IPS-NIHi7 (cell line): Measurements from ENCODE around the gene PRORP.
"Not testable (repeated sequence)": the region's sequence is repeated elsewhere in the genome, so short reads cannot be mapped to it uniquely, and the experiment has no call there.

Experiments
- DNase-seq: peaks from one replicate; pipeline ENCODE4 v3.0.0; 2012; ENCODE audit warnings: mixed read lengths; ENCODE audit errors: extremely low spot score

PRORP gene

DNA sequence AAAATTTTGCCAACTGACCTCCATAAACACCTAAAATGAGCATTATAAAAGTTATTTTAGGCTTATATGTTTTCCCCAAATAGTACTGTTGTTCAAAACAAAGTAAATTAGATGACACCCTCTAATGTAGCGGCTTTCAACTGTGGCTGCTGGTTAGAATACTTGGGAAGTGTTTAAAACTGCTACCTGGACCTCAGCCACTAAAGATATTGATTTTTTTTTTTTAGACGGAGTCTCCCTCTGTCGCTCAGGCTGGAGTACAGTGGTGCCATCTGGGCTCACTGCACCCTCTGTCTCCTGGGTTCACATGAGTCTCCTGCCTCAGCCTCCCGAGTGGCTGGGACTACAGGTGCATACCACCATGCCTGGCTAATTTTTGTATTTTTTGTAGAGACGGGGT is 16.2 kb downstream of the PRORP start:
- no peak for DNase-seq

DNA sequence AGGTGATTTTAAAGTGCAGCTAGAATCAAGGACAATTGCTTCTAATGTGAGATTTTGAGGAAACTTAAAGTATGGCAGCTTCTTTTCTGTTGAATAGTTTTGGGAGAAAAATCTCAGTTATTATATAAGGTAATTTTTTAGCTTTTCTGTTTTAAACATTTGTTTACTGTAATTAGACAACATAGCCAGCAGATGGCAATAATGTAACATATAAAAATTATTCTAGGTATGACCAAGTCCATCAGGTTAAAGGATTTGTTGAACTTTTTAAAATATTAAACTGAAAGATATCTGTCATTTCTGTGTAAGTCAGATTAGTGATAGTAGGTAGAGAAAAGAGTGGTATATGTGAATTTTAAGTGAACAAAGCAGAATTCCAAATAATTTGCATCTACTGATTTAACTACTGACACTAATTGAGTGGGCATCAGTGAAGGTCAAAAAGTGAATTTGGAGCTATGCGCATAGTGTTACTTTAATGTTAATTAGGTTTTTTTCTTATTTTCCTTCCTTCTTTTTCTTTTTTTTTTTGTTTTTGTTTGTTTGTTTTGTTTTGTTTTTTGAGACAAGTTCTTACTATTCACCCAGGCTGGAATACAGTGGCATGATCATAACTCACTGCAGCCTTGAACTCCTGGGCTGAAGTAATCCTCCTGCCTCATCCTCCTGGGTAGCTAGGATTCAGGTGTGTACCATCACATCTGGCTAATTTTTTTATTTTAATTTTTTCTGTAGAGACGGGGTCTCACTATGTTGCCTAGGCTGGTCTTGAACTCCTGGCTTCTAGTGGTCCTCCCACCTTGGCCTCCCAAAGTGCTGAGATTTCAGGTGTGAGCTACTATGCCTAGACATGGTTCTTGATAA is 18.6 kb downstream of the PRORP start:
- DNase-seq, result no peak

DNA sequence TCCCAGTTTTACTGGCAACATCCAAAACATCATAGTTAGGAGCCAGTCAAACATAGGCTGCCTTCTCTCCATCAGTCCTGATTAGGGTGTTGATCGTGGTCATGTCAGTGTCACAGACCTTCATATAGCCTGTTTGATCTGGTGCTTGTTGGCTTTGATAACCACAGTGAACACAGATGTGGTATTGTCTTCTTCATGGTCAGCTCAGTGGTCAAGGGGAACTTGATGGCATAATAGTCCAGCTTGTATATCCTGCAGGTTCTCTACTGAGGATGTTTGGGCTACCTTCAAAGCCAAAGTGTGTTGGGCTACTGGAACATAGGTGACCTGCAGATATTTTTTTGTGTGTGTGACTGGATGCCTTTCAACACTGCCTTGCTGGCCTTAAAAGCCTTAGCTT is 21.7 kb downstream of the PRORP start:
- DNase-seq, result no peak

DNA sequence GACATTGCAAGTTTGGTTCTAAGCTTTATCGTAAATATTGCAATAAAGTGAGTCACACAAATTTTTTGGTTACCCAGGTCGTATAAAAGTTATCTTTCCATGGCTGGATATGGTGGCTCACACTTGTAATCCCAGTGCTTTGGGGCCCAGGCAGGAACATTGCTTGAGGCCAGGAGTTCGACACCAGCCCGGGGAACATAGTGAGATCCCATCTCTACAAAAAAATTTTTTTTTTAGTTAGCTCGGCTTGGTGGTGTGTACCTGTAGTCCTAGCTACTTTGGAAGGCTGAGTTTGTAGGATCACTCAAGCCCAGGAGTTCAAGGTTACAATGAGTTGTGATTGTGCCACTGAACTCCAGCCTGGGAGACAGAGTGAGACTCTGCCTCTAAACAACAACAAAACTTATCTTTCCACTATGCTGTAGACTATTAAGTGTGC is 24.4 kb downstream of the PRORP start:
- no peak for DNase-seq

DNA sequence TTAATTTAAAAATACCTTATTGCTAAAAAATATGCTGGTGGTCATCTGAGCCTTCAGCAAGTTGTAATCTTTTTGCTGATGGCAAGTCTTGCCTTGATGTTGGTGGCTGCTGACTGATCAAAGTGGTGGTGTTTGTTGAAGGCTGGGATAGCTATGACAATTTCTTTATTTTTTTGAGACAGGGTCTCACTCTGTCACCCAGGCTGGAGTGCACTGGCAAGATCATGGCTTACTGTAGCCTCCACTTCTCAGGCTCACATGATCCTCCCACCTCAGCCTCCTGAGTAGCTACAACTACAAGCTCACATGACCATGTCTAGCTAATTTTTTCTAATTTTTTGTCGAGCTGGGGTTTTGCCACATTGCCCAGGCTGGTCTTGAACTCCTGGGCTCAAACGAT is 24.8 kb downstream of the PRORP start:
- DNase-seq, result no peak

DNA sequence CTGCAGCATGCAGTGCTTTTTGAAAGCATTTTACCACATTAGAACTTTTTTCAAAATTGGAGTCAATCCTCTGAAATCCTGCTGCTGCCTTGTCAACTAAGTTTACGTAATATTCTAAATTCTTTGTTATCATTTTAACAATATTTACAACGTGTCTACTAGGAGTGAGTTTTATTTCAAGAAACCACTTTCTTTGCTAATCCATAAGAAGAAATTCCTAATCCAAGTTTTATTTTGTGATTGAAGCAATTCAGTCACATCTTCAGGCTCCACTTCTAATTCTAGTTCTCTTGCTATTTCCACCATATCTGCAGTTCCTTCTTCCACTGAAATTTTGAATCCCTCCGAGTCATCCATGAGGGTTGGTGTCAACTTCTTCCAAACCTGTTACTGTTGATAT is 25.4 kb downstream of the PRORP start:
- DNase-seq, result no peak

DNA sequence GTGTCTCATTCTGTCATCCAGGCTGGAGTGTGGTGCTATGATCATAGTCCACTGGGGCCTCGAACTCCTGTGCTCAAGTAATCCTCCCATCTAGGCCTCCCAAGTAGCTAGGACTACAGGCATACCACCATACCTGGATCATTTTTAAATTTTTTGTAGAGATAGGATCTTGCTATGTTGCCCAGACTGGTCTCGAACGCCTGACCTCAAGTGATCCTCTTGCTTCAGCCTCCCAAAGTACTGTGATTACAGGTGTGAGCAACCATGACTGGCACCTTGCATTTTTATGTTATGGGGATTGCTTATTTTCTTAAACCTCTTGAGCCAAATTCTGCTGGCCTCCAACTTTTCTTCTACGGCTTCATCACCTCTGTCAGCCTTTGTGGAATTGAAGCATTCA is 26.9 kb downstream of the PRORP start:
- no peak for DNase-seq

DNA sequence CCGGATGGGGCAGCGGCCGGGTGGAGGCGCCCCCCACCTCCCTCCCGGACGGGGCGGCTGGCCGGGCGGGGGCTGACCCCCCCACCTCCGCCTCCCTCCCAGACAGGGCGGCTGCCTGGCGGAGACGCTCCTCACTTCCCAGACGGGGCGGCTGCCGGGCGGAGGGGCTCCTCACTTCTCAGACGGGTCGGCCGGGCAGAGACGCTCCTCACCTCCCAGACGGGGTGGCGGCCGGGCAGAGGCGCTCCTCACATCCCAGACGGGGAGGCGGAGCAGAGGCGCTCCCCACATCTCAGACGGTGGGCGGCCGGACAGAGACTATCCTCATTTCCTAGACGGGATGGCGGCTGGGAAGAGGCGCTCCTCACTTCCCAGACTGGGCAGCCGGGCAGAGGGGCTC is 30.2 kb downstream of the PRORP start:
- DNase-seq, result not testable (repeated sequence)

DNA sequence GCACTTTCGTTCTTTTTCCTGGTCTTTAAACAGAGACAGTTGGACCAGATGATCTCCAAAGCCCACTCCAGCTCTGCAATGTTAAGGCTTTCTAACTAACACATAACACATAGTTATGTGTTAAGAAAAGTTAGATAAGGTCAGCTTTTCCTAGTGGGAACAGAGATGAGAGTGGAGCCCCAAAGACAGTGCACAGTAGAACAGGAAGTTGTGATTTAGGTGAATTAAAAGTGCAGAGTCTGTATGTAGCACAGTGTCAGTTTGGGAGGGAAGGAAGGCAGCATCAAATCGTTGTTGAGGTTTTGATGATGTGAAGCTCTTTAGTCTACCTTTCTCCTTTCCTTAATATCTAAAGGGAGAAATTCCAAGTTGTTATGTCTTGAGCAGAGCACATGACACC is 31.7 kb downstream of the PRORP start:
- no peak for DNase-seq

DNA sequence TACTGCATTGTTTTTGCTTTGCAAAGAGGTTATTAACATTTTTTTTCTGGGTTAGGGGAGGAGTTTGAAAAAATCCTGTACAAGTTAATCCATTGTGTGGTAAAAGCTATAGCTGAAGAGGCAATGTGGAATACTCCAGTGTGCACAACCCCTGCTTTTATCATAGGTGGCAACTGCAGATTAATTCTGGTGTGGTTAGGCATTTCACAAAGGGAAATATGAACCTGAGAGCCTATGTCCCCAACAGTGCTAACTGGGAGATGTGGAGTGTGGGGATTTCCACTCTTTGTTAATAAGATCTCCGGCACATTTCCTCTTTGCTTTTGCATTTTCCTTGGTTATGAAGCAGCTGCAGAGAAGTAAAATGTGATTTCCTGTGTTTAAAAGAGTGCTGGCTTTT is 33.6 kb downstream of the PRORP start:
- no peak for DNase-seq

DNA sequence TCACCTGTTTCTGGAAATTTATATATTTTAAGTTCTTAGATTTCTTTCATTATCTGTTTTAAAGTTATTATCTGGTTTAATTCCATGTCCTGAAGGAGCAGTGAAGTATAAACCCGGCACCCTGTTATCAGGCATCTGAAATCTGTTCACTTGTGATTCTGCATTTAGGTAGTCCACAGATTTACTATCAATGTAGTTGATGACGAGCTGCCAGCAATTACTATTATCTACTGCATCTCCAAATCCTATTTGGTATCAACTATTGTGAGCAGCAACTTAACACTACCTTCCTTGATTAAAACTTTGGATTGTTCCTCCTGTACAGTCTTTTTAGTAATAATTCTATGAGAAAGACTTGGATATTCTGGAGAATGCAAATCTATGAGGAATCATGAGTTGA is 36.1 kb downstream of the PRORP start:
- no peak for DNase-seq

DNA sequence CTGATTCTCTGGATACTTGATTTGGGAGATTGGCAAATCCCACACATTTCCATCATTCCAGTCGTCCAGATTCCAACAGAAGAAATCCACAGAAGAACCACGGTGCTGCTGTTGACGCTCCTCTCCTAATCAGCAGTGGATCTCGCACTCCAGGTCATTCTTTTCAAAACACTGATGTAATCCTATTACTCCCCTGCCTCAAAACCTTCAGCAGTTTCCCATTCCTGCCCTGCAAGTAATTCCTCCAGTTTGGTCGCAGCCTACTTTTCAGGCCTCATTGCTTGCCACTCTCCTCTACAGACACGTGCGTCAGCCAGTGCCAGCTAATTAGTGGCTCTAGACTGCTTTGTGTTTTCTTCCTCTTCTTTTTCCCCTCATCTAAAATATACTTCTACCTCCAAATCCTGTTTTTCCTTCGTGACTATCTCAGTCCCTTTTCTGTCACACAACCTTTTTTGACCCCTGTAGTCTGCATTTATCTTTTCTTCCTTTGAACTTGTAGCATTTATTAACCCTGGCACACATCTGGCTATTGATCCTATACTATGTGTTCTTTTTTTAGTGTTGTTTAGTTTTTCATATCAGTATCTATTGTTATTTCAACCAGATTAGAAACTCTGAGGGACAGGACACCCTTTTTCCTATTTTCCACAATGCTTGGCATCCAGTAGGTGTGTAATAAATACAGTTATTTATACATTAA is 36.8 kb downstream of the PRORP start:
- peak; percentile 12 for DNase-seq

DNA sequence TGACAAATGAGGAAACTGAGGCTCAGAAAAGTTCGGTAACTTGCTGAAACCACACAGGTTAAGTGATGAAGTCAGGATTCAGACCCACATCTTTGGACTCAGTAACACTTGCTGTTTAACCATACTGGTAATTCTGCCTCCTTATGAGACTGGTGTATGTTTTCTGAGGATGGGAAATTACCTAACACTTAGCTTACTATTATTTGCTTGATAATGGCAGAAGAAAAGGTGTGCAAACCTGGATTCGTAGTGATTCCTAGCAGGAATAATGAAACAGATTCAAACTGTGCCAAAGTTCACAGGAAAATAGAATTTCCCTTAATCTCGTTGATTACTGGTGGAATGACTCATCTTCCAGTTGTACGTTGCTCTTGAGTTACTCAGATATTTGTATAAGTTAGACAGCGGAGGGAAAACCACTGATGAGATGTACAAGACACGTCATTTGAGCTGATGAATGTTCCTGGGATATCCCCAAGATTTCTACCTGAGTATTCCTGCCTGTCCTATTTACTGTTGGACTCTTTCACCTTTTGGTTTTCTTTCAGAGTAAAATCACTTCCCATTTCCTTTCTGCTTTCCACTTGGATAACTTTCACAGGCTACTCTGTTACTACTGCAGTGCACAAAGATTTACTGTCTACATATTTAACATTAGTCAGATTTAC is 37.5 kb downstream of the PRORP start:
- DNase-seq, result no peak

DNA sequence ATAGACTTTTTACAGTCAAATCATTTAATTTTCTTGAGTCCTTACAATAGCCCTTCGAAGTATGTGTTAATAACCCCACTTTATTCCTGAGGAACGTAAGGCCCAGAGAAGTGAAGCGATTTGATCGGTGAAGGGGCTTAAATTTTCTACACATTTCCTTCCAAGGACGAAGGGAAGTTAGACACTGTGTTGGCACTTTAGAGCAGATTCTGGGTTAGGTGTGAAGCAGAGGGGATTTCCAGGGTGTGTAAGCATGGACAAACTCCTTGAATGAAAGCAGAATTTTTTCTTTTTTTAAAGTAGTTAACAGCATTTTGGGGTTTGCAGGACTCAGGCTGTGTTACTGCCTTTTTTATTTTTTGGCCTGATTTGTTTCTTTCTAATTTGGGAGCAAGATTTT is 38.9 kb downstream of the PRORP start:
- DNase-seq, result no peak

DNA sequence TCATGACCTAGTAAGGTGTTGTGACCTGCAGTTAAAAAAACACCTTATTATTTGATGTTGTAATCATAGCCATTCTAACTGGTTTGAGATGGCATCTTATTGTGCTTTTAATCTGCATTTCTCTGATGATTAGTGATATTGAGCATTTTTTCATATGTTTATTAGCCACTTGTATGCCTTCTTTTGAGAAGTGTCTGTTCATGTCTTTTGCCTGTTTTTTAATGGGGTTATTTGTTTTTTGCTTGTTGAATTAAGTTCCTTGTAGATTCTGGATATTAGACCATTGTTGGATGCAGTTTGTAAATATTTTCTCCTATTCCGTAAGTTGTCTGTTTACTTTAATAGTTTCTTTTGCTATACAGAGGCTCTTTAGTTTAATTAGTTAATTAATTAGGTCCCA is 41.0 kb downstream of the PRORP start:
- DNase-seq, result no peak

DNA sequence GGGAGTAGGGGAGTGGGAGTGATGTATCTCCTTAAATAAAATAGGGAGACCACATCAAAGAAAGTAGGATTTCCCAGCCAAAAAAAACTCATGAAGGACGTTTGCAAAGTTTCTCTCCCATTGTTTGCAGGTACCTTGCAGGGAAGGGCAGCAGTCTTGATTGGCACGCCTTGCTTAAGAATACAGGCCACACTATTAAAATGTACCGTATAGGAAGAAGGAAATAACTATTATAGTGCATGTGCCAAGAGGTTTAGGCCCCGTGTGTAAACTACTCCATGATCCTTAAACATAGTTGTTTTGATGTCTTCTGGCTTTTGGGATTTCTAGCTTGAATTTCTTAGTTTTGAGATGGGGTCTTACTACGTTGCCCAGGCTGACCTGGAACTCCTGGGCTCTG is 42.5 kb downstream of the PRORP start:
- no peak for DNase-seq

DNA sequence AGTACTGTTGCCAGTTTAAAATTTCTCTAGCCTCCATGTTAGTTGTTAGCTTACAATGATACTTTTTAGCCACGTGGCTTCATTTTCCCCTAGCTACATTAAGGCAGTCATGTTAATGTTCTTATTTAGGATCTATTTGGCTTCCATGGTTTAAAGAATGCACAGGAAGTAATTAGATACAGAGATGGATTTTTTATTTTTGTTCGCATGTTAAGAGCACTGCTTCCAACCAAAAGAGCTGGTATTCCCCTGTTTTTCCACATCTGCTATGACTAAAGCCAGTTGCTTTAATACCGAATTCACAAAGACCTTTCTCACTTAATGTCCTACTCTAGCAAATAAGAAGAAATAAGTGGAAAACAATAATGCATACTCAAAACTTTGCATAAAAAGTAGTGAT is 45.1 kb downstream of the PRORP start:
- no peak for DNase-seq
